ENCODE data around the gene TLE2. TPM values are rescaled to one million over a fixed set of nuclear protein-coding genes. Genes with fewer than 3 reads are reported as not detected.

The TLE2 gene
- total RNA-seq, 4 donors from 2014 or later: 81.3 to 114 (median 90.3) TPM

- TF ChIP-seq POLR2A (IDR thresholded peaks at IDR 0.05) (no peak), CTCF (IDR thresholded peaks at IDR 0.05) (no peak)
- Histone ChIP-seq H3K4me3 (replicated peaks in 1 of 3) (no peak overlapping the region), H3K27ac (no peak overlapping the region), H3K36me3 (peaks cover 0 to 5% of the 10 kb centered on the region in 2 donors), H3K9me3 (no peaks in the 10 kb centered on the region), H3K4me1 (no peaks in the 10 kb centered on the region), H3K27me3 (no peaks in the 10 kb centered on the region)
- WGBS, 2 donors: 90 to 92% methylated on average over 18 of the region's 18 CpGs
- intact Hi-C loops (cut with DNase I): no loop called here
- DNase-seq: no peak
Observed at GRCh38 chr19:3020321-3020960, 8.6 kb downstream of the TLE2 start.

GRCh38 chr19:3019211-3019854 is 9.7 kb downstream of the TLE2 start:
- 92 to 97% methylated on average over 23 to 24 of the region's 28 CpGs for WGBS, 2 donors
- no peaks in the 10 kb centered on the region for H3K4me1 ChIP-seq
- intact Hi-C loops (cut with DNase I): no loop called here
- TF ChIP-seq POLR2A (IDR thresholded peaks at IDR 0.05) (no peak), CTCF (IDR thresholded peaks at IDR 0.05) (no peak)
- no peak overlapping the region for H3K27ac ChIP-seq
- H3K27me3 ChIP-seq: no peaks in the 10 kb centered on the region
- no peaks in the 10 kb centered on the region for H3K9me3 ChIP-seq
- no peak overlapping the region for H3K4me3 ChIP-seq (replicated peaks in 1 of 3)
- no peak for DNase-seq
- peaks cover 7 to 16% of the 10 kb centered on the region in 2 donors for H3K36me3 ChIP-seq

GRCh38 chr19:3017923-3018322 is 11.2 kb downstream of the TLE2 start:
- Histone ChIP-seq H3K27me3 (no peaks in the 10 kb centered on the region), H3K9me3 (no peaks in the 10 kb centered on the region), H3K4me3 (replicated peaks in 1 of 3) (no peak overlapping the region), H3K4me1 (no peaks in the 10 kb centered on the region), H3K36me3 (peaks cover 17 to 29% of the 10 kb centered on the region in 2 donors), H3K27ac (no peak overlapping the region)
- intact Hi-C loops (cut with DNase I): no loop called here
- TF ChIP-seq POLR2A (IDR thresholded peaks at IDR 0.05) (no peak), CTCF (IDR thresholded peaks at IDR 0.05) (no peak)
- no peak for DNase-seq
- 95% methylated on average over 6 to 7 of the region's 7 CpGs for WGBS, 2 donors

GRCh38 chr19:3015126-3016057 is 13.7 kb downstream of the TLE2 start:
- intact Hi-C loops (cut with DNase I): no loop called here
- no peak overlapping the region for H3K27ac ChIP-seq
- no peaks in the 10 kb centered on the region for H3K27me3 ChIP-seq
- H3K4me3 ChIP-seq (replicated peaks in 1 of 3): no peak overlapping the region
- 94% methylated on average over 22 of the region's 22 CpGs for WGBS, 2 donors
- no peaks in the 10 kb centered on the region for H3K4me1 ChIP-seq
- no peaks in the 10 kb centered on the region for H3K9me3 ChIP-seq
- TF ChIP-seq POLR2A (IDR thresholded peaks at IDR 0.05) (no peak), CTCF (IDR thresholded peaks at IDR 0.05) (no peak)
- H3K36me3 ChIP-seq: peaks cover 31 to 46% of the 10 kb centered on the region in 2 donors
- DNase-seq: no peak

Measured in thyroid gland (tissue), 4 donors.